ENCODE data around the gene CD300LG. TPM values are rescaled to one million over a fixed set of nuclear protein-coding genes. Genes with fewer than 3 reads are reported as not detected.

Gene CD300LG
- total RNA-seq, 1 donor from 2014 or later: not detected

DNA sequence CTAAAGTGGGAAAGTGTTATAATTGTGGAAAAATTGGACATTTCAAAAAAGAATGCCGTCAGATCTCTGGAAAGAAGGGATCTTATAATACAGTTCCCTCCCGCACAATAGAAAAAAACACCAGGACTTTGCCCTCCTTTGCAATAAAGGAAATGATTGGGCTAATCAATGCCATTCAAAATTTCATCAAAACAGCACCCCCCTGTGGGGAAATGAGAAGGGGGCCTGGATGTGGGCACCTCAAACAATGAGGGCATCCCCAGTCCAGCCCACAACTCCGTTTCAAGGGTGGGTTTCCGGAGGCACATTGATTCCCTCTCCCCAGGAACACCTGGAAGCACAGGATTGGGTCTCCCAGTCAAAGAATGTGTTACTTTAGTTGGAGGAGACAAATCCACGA is 26.1 kb downstream of the CD300LG start:
- H3K4me3 ChIP-seq (ENCODE audit: low read depth, low read length): no peak overlapping the region
- no peak for DNase-seq (ENCODE audit: low read depth)
- TF ChIP-seq CTCF (conservative IDR thresholded peaks at IDR 0.05; ENCODE audit: low read depth, low read length): no peak

DNA sequence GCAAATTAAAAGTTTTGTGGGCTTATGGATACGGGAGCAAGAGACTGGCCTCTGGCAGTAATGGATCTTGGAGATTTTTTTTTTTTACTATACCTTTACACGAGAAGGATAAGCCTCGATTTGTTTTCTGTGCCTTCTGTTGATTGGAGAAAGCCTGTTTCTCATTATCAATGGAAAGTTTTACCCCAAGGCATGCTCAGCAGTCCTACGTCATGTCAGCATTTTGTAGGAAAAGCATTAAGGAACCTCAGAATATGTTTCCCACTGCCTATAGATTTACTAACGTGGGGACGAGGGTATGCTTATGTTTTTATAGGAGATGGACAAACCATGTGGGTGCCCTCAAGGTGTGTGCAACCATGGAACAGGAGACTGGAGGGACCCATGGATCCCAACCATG is 26.8 kb downstream of the CD300LG start:
- TF ChIP-seq CTCF (conservative IDR thresholded peaks at IDR 0.05; ENCODE audit: low read depth, low read length): no peak
- no peak for DNase-seq (ENCODE audit: low read depth)
- no peak overlapping the region for H3K4me3 ChIP-seq (ENCODE audit: low read depth, low read length)

- H3K4me3 ChIP-seq (ENCODE audit: low read depth, low read length): no peak overlapping the region
- no peak for DNase-seq (ENCODE audit: low read depth)
- no peak for TF ChIP-seq CTCF (conservative IDR thresholded peaks at IDR 0.05; ENCODE audit: low read depth, low read length)
Observed at GRCh38 chr17:43874293-43874692, 27.3 kb downstream of the CD300LG start.

DNA sequence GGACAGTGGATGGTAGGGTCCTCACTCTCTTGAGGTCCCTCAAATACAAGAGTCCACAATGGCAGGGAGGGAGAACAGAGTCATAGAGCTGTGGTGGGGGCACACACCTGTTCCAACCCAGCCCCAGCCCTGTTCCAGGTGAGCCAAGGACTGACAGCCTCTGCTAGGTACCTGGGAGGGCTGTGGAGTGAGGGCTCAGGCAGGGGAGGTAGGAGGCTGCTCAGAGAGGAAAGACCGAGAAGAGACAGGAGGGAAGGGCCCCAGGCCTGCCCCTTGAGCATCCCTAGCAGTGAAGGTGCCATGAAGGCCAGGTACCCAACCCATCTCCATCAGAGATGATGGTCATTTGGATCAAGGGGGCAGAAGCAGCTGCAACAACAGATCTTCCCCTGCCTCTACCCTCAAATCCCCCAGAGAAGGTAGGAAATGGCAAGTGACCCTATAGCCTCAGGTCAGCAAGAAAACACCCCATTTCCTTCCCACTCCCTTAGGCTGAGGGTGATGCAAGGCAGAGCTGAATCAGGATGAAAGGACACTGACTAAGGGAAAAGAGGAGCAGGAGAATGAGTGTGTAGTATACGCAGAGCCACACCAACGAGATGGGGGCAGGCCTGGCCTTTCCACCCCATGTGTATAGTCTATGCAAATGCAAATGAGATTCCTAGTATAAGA is 28.6 kb downstream of the CD300LG start:
- no peak for TF ChIP-seq CTCF (conservative IDR thresholded peaks at IDR 0.05; ENCODE audit: low read depth, low read length)
- no peak overlapping the region for H3K4me3 ChIP-seq (ENCODE audit: low read depth, low read length)
- DNase-seq (ENCODE audit: low read depth): no peak

DNA sequence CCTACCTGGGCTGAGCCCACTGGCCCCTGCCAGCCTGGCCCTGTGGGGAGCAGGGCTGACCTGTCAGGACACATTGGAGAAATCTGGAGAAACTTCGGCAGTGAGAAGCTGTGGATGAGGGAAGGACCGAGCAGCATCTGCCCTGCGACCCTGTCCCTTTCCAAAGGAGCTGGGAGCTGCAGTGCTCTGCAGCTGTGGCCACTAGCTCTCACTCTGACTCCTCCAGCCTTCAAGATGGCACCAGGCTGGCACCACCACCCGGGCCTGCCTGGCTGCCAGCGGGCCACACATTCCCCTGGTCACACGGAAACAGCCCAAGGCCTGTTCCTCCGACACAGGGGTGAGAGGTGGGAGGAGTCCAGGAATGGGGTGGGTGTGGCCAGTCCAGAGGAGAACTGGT is 30.1 kb downstream of the CD300LG start:
- H3K4me3 ChIP-seq (ENCODE audit: low read depth, low read length): no peak overlapping the region
- TF ChIP-seq CTCF (conservative IDR thresholded peaks at IDR 0.05; ENCODE audit: low read depth, low read length): no peak
- DNase-seq (ENCODE audit: low read depth): no peak

DNA sequence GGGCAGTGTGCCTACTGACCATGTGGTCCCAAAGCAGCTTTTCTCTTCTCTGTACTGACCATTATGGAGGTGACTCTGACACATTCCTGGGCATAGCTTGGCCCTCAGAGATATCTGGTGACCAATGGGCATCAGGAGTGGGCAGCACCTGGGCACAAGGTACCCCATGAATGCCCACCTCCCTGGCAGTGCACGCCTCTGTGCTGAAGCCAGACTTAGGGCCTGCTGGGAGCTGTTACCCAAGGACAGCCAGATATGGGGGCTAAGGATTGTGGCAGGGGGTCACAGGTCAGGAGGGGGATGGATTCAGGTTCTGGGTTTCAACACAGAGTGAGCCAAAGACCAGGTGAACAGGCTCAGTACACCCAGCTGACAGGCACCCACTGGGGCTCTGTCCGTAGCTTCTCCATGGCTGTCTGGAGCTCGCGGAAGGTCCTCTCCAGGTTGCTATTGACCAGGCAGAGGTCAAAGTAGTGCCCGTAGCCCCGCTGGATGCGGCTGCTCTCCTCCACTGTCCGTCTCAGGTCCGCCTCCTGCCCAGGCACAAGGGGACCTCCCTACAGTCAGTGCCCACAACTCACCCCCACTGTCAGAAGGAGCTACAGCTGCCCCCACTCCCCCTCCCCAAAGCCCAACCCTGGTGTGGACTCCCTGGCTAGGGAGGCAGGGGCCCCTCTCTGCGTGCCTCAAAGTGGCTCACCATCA is 30.6 kb downstream of the CD300LG start:
- H3K4me3 ChIP-seq (ENCODE audit: low read depth, low read length): no peak overlapping the region
- no peak for DNase-seq (ENCODE audit: low read depth)
- TF ChIP-seq CTCF (conservative IDR thresholded peaks at IDR 0.05; ENCODE audit: low read depth, low read length): no peak
